Activated naive CD8-positive, alpha-beta T cell treated with anti-CD3 and anti-CD28 coated beads, Interleukin-2, amount 10 ng/mL, durations not matched to agents 7 days and 5 days (primary cell): ENCODE data around the gene SYNE2. TPM values are rescaled to one million over a fixed set of nuclear protein-coding genes. Genes with fewer than 3 reads are reported as not detected.
"Not testable (repeated sequence)": the region's sequence is repeated elsewhere in the genome, so short reads cannot be mapped to it uniquely, and the experiment has no call there.

Experiments
- ATAC-seq: fragments of 150-1000 bp; cut with Tn5 transposase; one replicate; pipeline ENCODE4 v1.10.0; 2021; ENCODE audit warnings: low read depth, moderate library complexity
- POLR2A ChIA-PET: fragments of 350-600 bp; sonication (Branson Sonifier 250); formaldehyde crosslinking; loops from one replicate; lab custom pipeline; 2021; ENCODE audit warnings: antibody characterized with exemption; lab: Charles Lee
- DNase-seq: peaks from one replicate; pipeline ENCODE4 v3.0.0; 2021
- H3K27ac Mint-ChIP-seq: one replicate; pipeline ENCODE4 v1.8.0; 2022; ENCODE audit warnings: mild to moderate bottlenecking, mixed read lengths
- H3K27me3 Mint-ChIP-seq: one replicate; pipeline ENCODE4 v1.8.0; 2022; ENCODE audit warnings: mild to moderate bottlenecking, moderate library complexity, mixed read lengths
- H3K36me3 Mint-ChIP-seq: one replicate; pipeline ENCODE4 v1.8.0; 2021; ENCODE audit warnings: mild to moderate bottlenecking, mixed read lengths
- H3K4me1 Mint-ChIP-seq: one replicate; pipeline ENCODE4 v1.8.0; 2021; ENCODE audit warnings: mixed read lengths
- H3K4me3 Mint-ChIP-seq: one replicate; pipeline ENCODE4 v1.8.0; 2022; ENCODE audit warnings: mild to moderate bottlenecking, moderate library complexity, mixed read lengths
- H3K9me3 Mint-ChIP-seq: one replicate; pipeline ENCODE4 v1.8.0; 2021; ENCODE audit warnings: mixed read lengths
- total RNA-seq, 2 experiments: library from RNA; stranded (reverse); gene quantifications; one replicate each; pipeline ENCODE4 v1.2.3, GENCODE V29; 2021

SYNE2 gene
- total RNA-seq, 2 experiments from 2014 or later = 233 to 245 TPM

- Mint-ChIP-seq H3K4me1 (peaks cover 44% of the 10 kb centered on the region), H3K4me3 (peak overlapping the region; percentile 75), H3K27me3 (no peaks in the 10 kb centered on the region), H3K9me3 (no peaks in the 10 kb centered on the region), H3K27ac (peak overlapping the region; percentile 1), H3K36me3 (peaks cover 18% of the 10 kb centered on the region)
- ATAC-seq (no peak), DNase-seq (no peak)
- POLR2A ChIA-PET = interaction anchor here (3.7 to 4.6 kb wide), 2 partner anchors 9 to 85 kb away, joined by 42 to 52 read pairs; no protein-coding TSS in a partner anchor
Observed at GRCh38 chr14:63855281-63855680, 2.5 kb downstream of the SYNE2 start.

- POLR2A ChIA-PET = interaction anchor here (0.7 kb wide), 1 partner anchor 49 kb away, joined by 3 read pairs; no protein-coding TSS in a partner anchor
- H3K27me3 Mint-ChIP-seq = no peaks in the 10 kb centered on the region
- H3K4me1 Mint-ChIP-seq = peaks cover 49% of the 10 kb centered on the region
- H3K9me3 Mint-ChIP-seq = no peaks in the 10 kb centered on the region
- DNase-seq (no peak), ATAC-seq (no peak)
- H3K36me3 Mint-ChIP-seq = peaks cover 18% of the 10 kb centered on the region
- H3K4me3 Mint-ChIP-seq = peak overlapping the region; percentile 5
- H3K27ac Mint-ChIP-seq = peak overlapping the region; percentile 6
Observed at GRCh38 chr14:63857466-63858030, 4.7 kb downstream of the SYNE2 start.

GRCh38 chr14:63860146-63860545 is 7.3 kb downstream of the SYNE2 start:
- POLR2A ChIA-PET = no interaction called here
- Mint-ChIP-seq H3K36me3 (peaks cover 20% of the 10 kb centered on the region), H3K4me1 (peaks cover 60% of the 10 kb centered on the region), H3K9me3 (no peaks in the 10 kb centered on the region), H3K27me3 (no peaks in the 10 kb centered on the region), H3K4me3 (peak overlapping the region; percentile 48), H3K27ac (peak overlapping the region; percentile 53)
- ATAC-seq = no peak
- no peak for DNase-seq

- no peaks in the 10 kb centered on the region for H3K27me3 Mint-ChIP-seq
- H3K4me3 Mint-ChIP-seq = no peak overlapping the region
- POLR2A ChIA-PET = no interaction called here
- no peaks in the 10 kb centered on the region for H3K9me3 Mint-ChIP-seq
- peaks cover 12% of the 10 kb centered on the region for H3K36me3 Mint-ChIP-seq
- H3K4me1 Mint-ChIP-seq = peaks cover 59% of the 10 kb centered on the region
- H3K27ac Mint-ChIP-seq = no peak overlapping the region
- ATAC-seq (no peak), DNase-seq (no peak)
Observed at GRCh38 chr14:63862163-63862562, 9.4 kb downstream of the SYNE2 start.

GRCh38 chr14:63863004-63863403 is 10.2 kb downstream of the SYNE2 start:
- Mint-ChIP-seq H3K36me3 (peaks cover 8% of the 10 kb centered on the region), H3K9me3 (no peaks in the 10 kb centered on the region), H3K27ac (peak overlapping the region; percentile 69), H3K4me3 (peak overlapping the region; percentile 58), H3K27me3 (no peaks in the 10 kb centered on the region), H3K4me1 (peaks cover 57% of the 10 kb centered on the region)
- POLR2A ChIA-PET = interaction anchor here (2.0 to 2.1 kb wide), 2 partner anchors 9 to 77 kb away, joined by 12 to 42 read pairs; partner anchors contain the start of gene SYNE2
- no peak for DNase-seq
- ATAC-seq = no peak

- Mint-ChIP-seq H3K27ac (peak overlapping the region; percentile 96), H3K36me3 (peaks cover 10% of the 10 kb centered on the region), H3K4me3 (peak overlapping the region; percentile 83), H3K4me1 (peaks cover 68% of the 10 kb centered on the region)
- not testable (repeated sequence) for DNase-seq, H3K9me3 Mint-ChIP-seq, H3K27me3 Mint-ChIP-seq
- POLR2A ChIA-PET = interaction anchor here (1.6 to 2.1 kb wide), 3 partner anchors 11 to 75 kb away, joined by 5 to 42 read pairs (median 12); partner anchors contain the start of gene SYNE2
- ATAC-seq = peak; percentile 51
Observed at GRCh38 chr14:63864775-63865174, 12.0 kb downstream of the SYNE2 start.

- peak overlapping the region; percentile 91 for H3K27ac Mint-ChIP-seq
- H3K27me3 Mint-ChIP-seq = no peaks in the 10 kb centered on the region
- peaks cover 62% of the 10 kb centered on the region for H3K4me1 Mint-ChIP-seq
- DNase-seq (no peak), ATAC-seq (no peak)
- peaks cover 15% of the 10 kb centered on the region for H3K36me3 Mint-ChIP-seq
- peaks cover 1% of the 10 kb centered on the region for H3K9me3 Mint-ChIP-seq
- POLR2A ChIA-PET = interaction anchor here (0.9 to 2.9 kb wide), 3 partner anchors 14 to 72 kb away, joined by 4 to 10 read pairs (median 4); partner anchors contain the start of gene SYNE2
- peak overlapping the region; percentile 62 for H3K4me3 Mint-ChIP-seq
Observed at GRCh38 chr14:63867933-63868921, 15.4 kb downstream of the SYNE2 start.

- POLR2A ChIA-PET = interaction anchor here (0.6 to 2.9 kb wide), 4 partner anchors 16 to 71 kb away, joined by 3 to 10 read pairs (median 4); no protein-coding TSS in a partner anchor
- H3K36me3 Mint-ChIP-seq = peaks cover 27% of the 10 kb centered on the region
- peak overlapping the region; percentile 73 for H3K4me3 Mint-ChIP-seq
- H3K27ac Mint-ChIP-seq = peak overlapping the region; percentile 91
- peak; percentile 79 for ATAC-seq
- not testable (repeated sequence) for H3K27me3 Mint-ChIP-seq, DNase-seq, H3K9me3 Mint-ChIP-seq
- peaks cover 56% of the 10 kb centered on the region for H3K4me1 Mint-ChIP-seq
Observed at GRCh38 chr14:63869940-63870752, 17.3 kb downstream of the SYNE2 start.

- Mint-ChIP-seq H3K27ac (peak overlapping the region; percentile 69), H3K36me3 (peaks cover 33% of the 10 kb centered on the region), H3K4me3 (peak overlapping the region; percentile 43), H3K4me1 (peaks cover 56% of the 10 kb centered on the region)
- not testable (repeated sequence) for DNase-seq, H3K27me3 Mint-ChIP-seq, H3K9me3 Mint-ChIP-seq, ATAC-seq
- POLR2A ChIA-PET = interaction anchor here (2.2 to 2.9 kb wide), 2 partner anchors 17 to 70 kb away, joined by 6 to 10 read pairs; no protein-coding TSS in a partner anchor
Observed at GRCh38 chr14:63870753-63871037, 17.9 kb downstream of the SYNE2 start.

- Mint-ChIP-seq H3K27me3 (no peaks in the 10 kb centered on the region), H3K36me3 (peaks cover 50% of the 10 kb centered on the region), H3K9me3 (peaks cover 1% of the 10 kb centered on the region), H3K27ac (no peak overlapping the region), H3K4me3 (no peak overlapping the region), H3K4me1 (peaks cover 41% of the 10 kb centered on the region)
- ATAC-seq (no peak), DNase-seq (no peak)
- POLR2A ChIA-PET = no interaction called here
Observed at GRCh38 chr14:63874223-63874622, 21.4 kb downstream of the SYNE2 start.

GRCh38 chr14:63875311-63875710 is 22.5 kb downstream of the SYNE2 start:
- no peak overlapping the region for H3K4me3 Mint-ChIP-seq
- ATAC-seq = no peak
- H3K9me3 Mint-ChIP-seq = peaks cover 1% of the 10 kb centered on the region
- no peak for DNase-seq
- POLR2A ChIA-PET = no interaction called here
- H3K36me3 Mint-ChIP-seq = peaks cover 50% of the 10 kb centered on the region
- H3K27me3 Mint-ChIP-seq = no peaks in the 10 kb centered on the region
- H3K4me1 Mint-ChIP-seq = peaks cover 37% of the 10 kb centered on the region
- no peak overlapping the region for H3K27ac Mint-ChIP-seq

- Mint-ChIP-seq H3K4me3 (no peak overlapping the region), H3K9me3 (no peaks in the 10 kb centered on the region), H3K4me1 (peaks cover 32% of the 10 kb centered on the region), H3K27ac (no peak overlapping the region), H3K27me3 (no peaks in the 10 kb centered on the region), H3K36me3 (peaks cover 55% of the 10 kb centered on the region)
- DNase-seq = no peak
- POLR2A ChIA-PET = no interaction called here
- no peak for ATAC-seq
Observed at GRCh38 chr14:63877550-63877939, 24.7 kb downstream of the SYNE2 start.

GRCh38 chr14:63878052-63878451 is 25.2 kb downstream of the SYNE2 start:
- H3K27ac Mint-ChIP-seq = no peak overlapping the region
- H3K27me3 Mint-ChIP-seq = no peaks in the 10 kb centered on the region
- DNase-seq (no peak), ATAC-seq (no peak)
- H3K4me3 Mint-ChIP-seq = no peak overlapping the region
- no peaks in the 10 kb centered on the region for H3K9me3 Mint-ChIP-seq
- H3K36me3 Mint-ChIP-seq = peaks cover 52% of the 10 kb centered on the region
- H3K4me1 Mint-ChIP-seq = peaks cover 29% of the 10 kb centered on the region
- POLR2A ChIA-PET = no interaction called here
